GM10248 (cell line): ENCODE data around the gene ATP2C1.

Experiments
- CTCF ChIA-PET: fragments of 300-600 bp; sonication (Branson Sonifier 250); formaldehyde crosslinking; extraction: SDS; loops from one replicate; lab custom pipeline; 2021; ENCODE audit warnings: antibody characterized with exemption; lab: Yijun Ruan, JAX
- POLR2A ChIA-PET: fragments of 350-650 bp; sonication (Branson Sonifier 250); formaldehyde crosslinking; extraction: SDS; loops from one replicate; lab custom pipeline; 2020; ENCODE audit warnings: antibody characterized with exemption; lab: Yijun Ruan, JAX
- DNase-seq: peaks from one replicate; pipeline ENCODE4 v3.0.0; 2012; ENCODE audit errors: extremely low spot score
- CTCF ChIP-seq: IDR thresholded peaks from 2 replicates; pipeline ENCODE4 v1.5.1; 2012; ENCODE audit warnings: mild to moderate bottlenecking, low read depth; ENCODE audit errors: extremely low read depth, missing control alignments, control extremely low read depth

The ATP2C1 gene

GRCh38 chr3:131026321-131027151 lies 132.7 kb downstream of the ATP2C1 start, which contains the start of the genes ASTE1 and NEK11:
TSS of gene ASTE1 (minus strand) at chr3:131026825. CDS start at chr3:131025306, 1,519 bp downstream.
TSS of gene NEK11 (plus strand) at chr3:131026877. CDS start at chr3:131029709, 2,832 bp downstream.
- POLR2A ChIA-PET: no interaction called here

DNA sequence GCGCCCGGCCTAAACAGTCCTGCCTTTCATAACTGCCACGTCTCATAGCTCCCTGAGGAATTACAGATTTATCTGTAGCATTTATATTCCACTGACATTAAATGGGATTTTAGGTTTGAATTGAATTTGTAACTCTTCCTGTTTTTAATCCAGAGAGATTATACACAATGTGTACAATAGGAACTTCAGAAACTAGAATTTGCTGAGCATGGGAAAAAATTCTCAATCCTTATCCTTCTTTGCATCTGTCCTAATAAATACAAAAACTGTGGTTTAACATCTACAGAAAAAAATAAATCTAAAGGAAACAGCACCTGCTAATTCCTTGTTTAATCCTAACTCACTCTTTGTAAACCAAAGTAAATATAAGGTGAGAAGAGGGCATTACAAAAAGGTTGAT lies 135.0 kb downstream of the ATP2C1 start:
- no peak for DNase-seq
- CTCF ChIA-PET: no interaction called here
- TF ChIP-seq CTCF: no peak
- POLR2A ChIA-PET: no interaction called here

More at GRCh38 chr3:131026321-131027151, 132.7 kb downstream of the ATP2C1 start, which contains the start of the genes ASTE1 and NEK11:
- CTCF ChIA-PET: interaction anchor here (0.7 to 1.6 kb wide), 6 partner anchors 9 to 751 kb away, joined by 3 to 7 read pairs (median 4); no protein-coding TSS in a partner anchor
- peak; percentile 92 for DNase-seq
- TF ChIP-seq CTCF: no peak

GRCh38 chr3:131031660-131032059 lies 137.8 kb downstream of the ATP2C1 start:
- POLR2A ChIA-PET: no interaction called here
- no peak for DNase-seq
- CTCF ChIA-PET: interaction anchor here (0.9 to 2.3 kb wide), 5 partner anchors 13 to 998 kb away, joined by 3 to 8 read pairs (median 5); no protein-coding TSS in a partner anchor
- TF ChIP-seq CTCF: no peak

GRCh38 chr3:131033480-131034080 lies 139.7 kb downstream of the ATP2C1 start:
- ChIA-PET POLR2A (interaction anchor here (0.6 kb wide), 1 partner anchor 1316 kb away, joined by 3 read pairs; no protein-coding TSS in a partner anchor), CTCF (interaction anchor here (1.1 to 2.3 kb wide), 18 partner anchors 8 to 1177 kb away, joined by 3 to 15 read pairs (median 4); partner anchors contain the start of gene CPNE4)
- peak; percentile 50 for DNase-seq
- peak; percentile 64 for TF ChIP-seq CTCF

GRCh38 chr3:131036200-131036816 lies 142.4 kb downstream of the ATP2C1 start:
- TF ChIP-seq CTCF: no peak
- POLR2A ChIA-PET: no interaction called here
- no peak for DNase-seq
- CTCF ChIA-PET: interaction anchor here (0.7 to 2.0 kb wide), 8 partner anchors 8 to 994 kb away, joined by 3 to 11 read pairs (median 4); no protein-coding TSS in a partner anchor

DNA sequence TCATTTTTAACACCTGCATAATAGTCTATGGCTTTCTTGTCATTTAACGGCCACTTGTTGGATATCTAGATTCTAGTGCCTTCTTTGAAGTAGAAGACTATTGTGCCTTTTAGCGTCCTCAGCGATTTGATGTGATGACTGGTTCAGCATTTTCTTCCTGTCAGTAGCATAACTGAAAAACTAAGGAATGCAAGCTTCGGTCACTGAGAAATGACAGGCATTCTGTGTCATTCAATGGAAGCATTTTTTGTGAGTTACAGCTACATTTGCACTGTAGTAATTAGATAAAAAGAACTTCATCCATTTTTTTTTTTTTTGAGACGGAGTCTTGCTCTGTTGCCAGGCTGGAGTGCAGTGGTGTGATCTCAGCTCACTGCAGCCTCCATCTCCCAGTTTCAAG lies 143.1 kb downstream of the ATP2C1 start:
- TF ChIP-seq CTCF: no peak
- POLR2A ChIA-PET: no interaction called here
- no peak for DNase-seq
- CTCF ChIA-PET: interaction anchor here (1.1 to 1.8 kb wide), 4 partner anchors 9 to 993 kb away, joined by 3 to 7 read pairs (median 4); no protein-coding TSS in a partner anchor
